Measurements from ENCODE around the gene ANKRD18A.

Gene ANKRD18A

DNA sequence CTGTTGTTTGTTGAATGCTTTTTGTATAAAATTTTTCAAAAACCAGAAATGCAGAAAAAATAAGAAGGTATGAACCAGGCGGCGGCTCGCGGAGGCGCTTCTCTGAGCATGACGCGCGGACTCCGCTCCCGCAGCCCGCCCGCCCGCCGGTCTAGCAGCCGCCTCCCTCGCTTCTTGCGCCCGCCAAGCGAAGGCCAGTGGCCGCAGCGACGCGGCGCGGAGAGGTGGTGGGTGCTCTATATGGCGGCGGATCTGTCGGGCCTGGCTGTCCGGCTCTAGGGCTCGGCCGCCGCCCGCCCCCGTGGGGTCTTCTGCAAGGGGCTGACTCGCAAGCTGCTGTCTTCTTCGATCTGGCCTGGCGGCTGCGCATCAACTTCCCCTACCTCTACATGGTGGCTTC is 93.8 kb downstream of the ANKRD18A start:
- no peak for DNase-seq

DNA sequence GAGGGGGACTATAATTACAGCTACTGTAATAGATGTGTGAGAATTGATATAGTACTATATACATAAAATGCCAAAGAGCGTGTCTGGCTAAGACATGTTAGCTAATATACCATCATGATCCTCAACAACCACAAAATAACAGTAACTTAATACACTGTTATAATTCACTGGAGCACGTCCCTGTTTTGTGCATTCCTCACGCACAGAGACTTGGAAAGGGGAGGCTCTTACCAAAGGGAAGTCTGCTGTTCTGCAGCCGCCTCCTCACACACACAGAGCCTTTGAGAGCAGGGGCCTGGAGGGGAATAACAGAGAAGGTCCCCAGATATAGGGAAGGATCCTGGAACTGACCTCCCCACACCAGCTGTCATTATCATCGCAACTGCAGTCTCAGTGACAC is 97.3 kb downstream of the ANKRD18A start:
- no peak for DNase-seq

DNA sequence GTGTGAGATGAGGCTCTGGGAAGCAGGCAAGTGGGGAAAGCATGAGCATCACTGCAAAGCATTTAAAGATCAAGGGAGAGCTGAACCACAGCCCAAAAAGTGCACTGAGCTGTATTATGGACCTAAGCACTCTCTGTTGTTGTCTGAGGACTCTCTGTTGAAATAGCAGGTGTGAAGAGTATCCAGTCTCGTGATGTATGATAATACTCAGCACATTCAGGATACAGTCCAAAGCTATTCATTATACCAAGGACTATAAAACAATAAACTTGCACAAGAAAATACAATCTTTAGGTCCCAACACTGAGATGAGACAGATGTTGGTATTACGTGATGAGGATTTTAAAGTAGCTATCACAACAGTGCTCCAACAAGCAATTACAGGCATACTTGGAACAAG is 98.6 kb downstream of the ANKRD18A start:
- no peak for DNase-seq
